Right kidney (tissue), 1 donor: ENCODE measurements around the gene LMCD1.

Experiments
- DNase-seq: peaks from one replicate; pipeline ENCODE4 v3.0.0-alpha.2; 2016

LMCD1 gene

DNA sequence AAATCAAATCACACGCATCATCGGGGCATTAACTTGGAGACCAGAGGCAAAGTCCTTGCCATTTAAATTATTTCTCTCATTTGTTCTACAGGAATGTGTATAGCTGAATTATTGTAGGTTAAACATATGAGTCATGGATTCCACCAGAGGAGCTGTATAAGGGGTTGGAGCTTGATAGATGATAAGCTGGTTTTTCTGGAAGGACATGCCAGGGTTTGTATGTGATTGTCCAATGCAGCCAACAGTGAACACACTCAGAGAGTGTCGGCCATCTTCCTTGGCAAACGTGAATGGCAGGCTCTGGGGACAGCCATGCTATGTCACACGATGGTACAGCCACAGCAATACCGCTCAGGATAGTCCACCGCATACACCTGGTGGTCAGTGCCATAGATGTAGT lies 117.9 kb downstream of the LMCD1 start:
- DNase-seq: no peak

DNA sequence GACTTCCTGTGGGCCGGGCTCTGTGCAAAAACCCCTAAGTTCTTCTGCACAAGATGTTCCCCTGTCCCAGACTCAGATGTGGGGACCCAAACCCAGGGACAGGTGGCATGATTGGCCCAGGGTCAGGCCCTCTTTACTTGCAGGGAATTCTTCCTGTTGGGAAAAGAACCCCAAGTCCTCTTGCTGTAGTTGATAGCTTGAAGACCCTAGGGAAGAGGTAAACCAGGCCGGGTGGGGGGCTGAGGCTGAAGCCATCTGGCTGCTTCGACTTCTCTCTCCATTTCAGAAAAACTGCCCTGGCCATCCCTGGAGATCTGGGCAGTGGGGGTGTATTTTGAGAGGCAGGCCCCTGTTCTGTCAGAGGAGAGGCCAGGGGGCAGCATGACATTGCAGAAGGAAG lies 119.5 kb downstream of the LMCD1 start:
- no peak for DNase-seq

GRCh38 chr3:8621872-8622271 lies 120.2 kb downstream of the LMCD1 start:
- no peak for DNase-seq

- peak; percentile 70 for DNase-seq
These were observed 121.5 kb downstream of the LMCD1 start for GRCh38 chr3:8622873-8623691.

DNA sequence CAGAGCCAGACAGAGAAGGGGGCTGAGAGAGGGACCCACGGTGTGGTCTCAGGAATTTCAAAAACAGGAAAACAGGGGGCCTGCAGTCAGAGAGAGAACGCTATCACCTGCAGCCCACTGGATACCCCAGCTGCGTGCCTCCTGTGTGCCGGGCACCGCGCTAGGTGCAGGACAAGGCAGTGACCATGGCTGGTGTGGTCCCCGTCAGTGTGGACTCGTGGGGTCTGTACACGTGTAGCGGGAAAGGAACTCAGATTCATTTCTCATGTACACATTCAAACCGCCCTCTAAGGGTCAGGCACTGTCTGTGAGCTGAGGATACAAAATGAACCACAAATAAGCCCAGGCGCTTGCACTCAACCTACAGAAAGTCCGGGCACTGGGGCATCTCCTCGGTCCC lies 122.1 kb downstream of the LMCD1 start:
- no peak for DNase-seq
